ENCODE data around the gene CHMP6. TPM values are rescaled to one million over a fixed set of nuclear protein-coding genes. Genes with fewer than 3 reads are reported as not detected.

Gene CHMP6
- polyA plus RNA-seq, 3 donors, result 20.3 to 44.8 (median 44.1) TPM

- 97% methylated on average over 16 of the region's 16 CpGs for WGBS (ENCODE audit: insufficient coverage)
- H3K9me3 ChIP-seq (replicated peaks in 1 of 2; ENCODE audit: control insufficient read depth in 1 of 2, insufficient read depth in 1 of 2, low read length in 2 of 2), result no peaks in the 10 kb centered on the region
- intact Hi-C loops (cut with micrococcal nuclease), result no loop called here
- H3K4me1 ChIP-seq (ENCODE audit: control insufficient read depth in 1 of 2, insufficient read depth in 2 of 2, low read length in 2 of 2), result no peaks in the 10 kb centered on the region
- H3K4me3 Mint-ChIP-seq, result no peak overlapping the region
- H2AFZ ChIP-seq (ENCODE audit: insufficient read depth, low read depth, low read length, poor library complexity, severe bottlenecking), result no peak overlapping the region
- no peaks in the 10 kb centered on the region for H3K9me3 Mint-ChIP-seq
- H3K4me1 Mint-ChIP-seq, result no peaks in the 10 kb centered on the region
- peaks cover 32 to 51% of the 10 kb centered on the region in 2 donors for H3K36me3 Mint-ChIP-seq
- H3K79me2 ChIP-seq (ENCODE audit: insufficient read depth, low read length), result no peaks in the 10 kb centered on the region
- H3K9ac ChIP-seq (ENCODE audit: insufficient read depth, low read length, poor library complexity, severe bottlenecking), result no peak overlapping the region
- no peaks in the 10 kb centered on the region for H3K27me3 Mint-ChIP-seq (ENCODE audit: low read depth in 3 of 3)
- no peak overlapping the region for H3K27ac Mint-ChIP-seq
- no peak for TF ChIP-seq CTCF (IDR thresholded peaks at IDR 0.05)
- no peak overlapping the region for H3K4me3 ChIP-seq (replicated peaks in 1 of 3; ENCODE audit: low read depth in 2 of 3, low read length in 3 of 3)
- H4K20me1 ChIP-seq (ENCODE audit: insufficient read depth, low read length), result no peaks in the 10 kb centered on the region
- no peak overlapping the region for H3K4me2 ChIP-seq (replicated peaks; ENCODE audit: extremely low read depth, low read length, poor library complexity, severe bottlenecking)
- no peak overlapping the region for H3K27ac ChIP-seq (ENCODE audit: low read depth in 1 of 2, low read length in 2 of 2)
- H3K36me3 ChIP-seq (replicated peaks in 1 of 2; ENCODE audit: control insufficient read depth in 1 of 2, insufficient read depth in 2 of 2, low read length in 2 of 2), result peaks cover 21 to 47% of the 10 kb centered on the region in 2 donors
- H3K27me3 ChIP-seq (ENCODE audit: control insufficient read depth in 2 of 2, insufficient read depth in 2 of 2, low read length in 2 of 2), result no peaks in the 10 kb centered on the region
- DNase-seq, result no peak
Observed at GRCh38 chr17:80952291-80952690, 39.4 kb upstream of the CHMP6 start.

GRCh38 chr17:80953471-80954315, 37.9 kb upstream of the CHMP6 start:
- H3K27ac Mint-ChIP-seq, result no peak overlapping the region
- intact Hi-C loops (cut with micrococcal nuclease), result no loop called here
- no peaks in the 10 kb centered on the region for H3K4me1 Mint-ChIP-seq
- H3K9me3 ChIP-seq (replicated peaks in 1 of 2; ENCODE audit: control insufficient read depth in 1 of 2, insufficient read depth in 1 of 2, low read length in 2 of 2), result no peaks in the 10 kb centered on the region
- H3K36me3 Mint-ChIP-seq, result peaks cover 22 to 37% of the 10 kb centered on the region in 2 donors
- no peaks in the 10 kb centered on the region for H3K27me3 Mint-ChIP-seq (ENCODE audit: low read depth in 3 of 3)
- no peaks in the 10 kb centered on the region for H3K9me3 Mint-ChIP-seq
- H3K4me3 Mint-ChIP-seq, result no peak overlapping the region
- no peak overlapping the region for H2AFZ ChIP-seq (ENCODE audit: insufficient read depth, low read depth, low read length, poor library complexity, severe bottlenecking)
- H3K4me3 ChIP-seq (replicated peaks in 1 of 3; ENCODE audit: low read depth in 2 of 3, low read length in 3 of 3), result no peak overlapping the region
- no peaks in the 10 kb centered on the region for H3K27me3 ChIP-seq (ENCODE audit: control insufficient read depth in 2 of 2, insufficient read depth in 2 of 2, low read length in 2 of 2)
- TF ChIP-seq CTCF (IDR thresholded peaks at IDR 0.05), result no peak
- H3K4me1 ChIP-seq (ENCODE audit: control insufficient read depth in 1 of 2, insufficient read depth in 2 of 2, low read length in 2 of 2), result no peaks in the 10 kb centered on the region
- peaks cover 14 to 33% of the 10 kb centered on the region in 2 donors for H3K36me3 ChIP-seq (replicated peaks in 1 of 2; ENCODE audit: control insufficient read depth in 1 of 2, insufficient read depth in 2 of 2, low read length in 2 of 2)
- H3K9ac ChIP-seq (ENCODE audit: insufficient read depth, low read length, poor library complexity, severe bottlenecking), result no peak overlapping the region
- no peaks in the 10 kb centered on the region for H4K20me1 ChIP-seq (ENCODE audit: insufficient read depth, low read length)
- no peaks in the 10 kb centered on the region for H3K79me2 ChIP-seq (ENCODE audit: insufficient read depth, low read length)
- no peak for DNase-seq
- WGBS (ENCODE audit: insufficient coverage), result 83% methylated on average over 18 of the region's 22 CpGs
- no peak overlapping the region for H3K27ac ChIP-seq (ENCODE audit: low read depth in 1 of 2, low read length in 2 of 2)
- no peak overlapping the region for H3K4me2 ChIP-seq (replicated peaks; ENCODE audit: extremely low read depth, low read length, poor library complexity, severe bottlenecking)

All from CD14-positive monocyte (primary cell).